ENCODE measurements around the gene MRC2. TPM values are rescaled to one million over a fixed set of nuclear protein-coding genes. Genes with fewer than 3 reads are reported as not detected.

The MRC2 gene
- total RNA-seq, 2 experiments from 2014 or later = 0.61 to 4.7 TPM

DNA sequence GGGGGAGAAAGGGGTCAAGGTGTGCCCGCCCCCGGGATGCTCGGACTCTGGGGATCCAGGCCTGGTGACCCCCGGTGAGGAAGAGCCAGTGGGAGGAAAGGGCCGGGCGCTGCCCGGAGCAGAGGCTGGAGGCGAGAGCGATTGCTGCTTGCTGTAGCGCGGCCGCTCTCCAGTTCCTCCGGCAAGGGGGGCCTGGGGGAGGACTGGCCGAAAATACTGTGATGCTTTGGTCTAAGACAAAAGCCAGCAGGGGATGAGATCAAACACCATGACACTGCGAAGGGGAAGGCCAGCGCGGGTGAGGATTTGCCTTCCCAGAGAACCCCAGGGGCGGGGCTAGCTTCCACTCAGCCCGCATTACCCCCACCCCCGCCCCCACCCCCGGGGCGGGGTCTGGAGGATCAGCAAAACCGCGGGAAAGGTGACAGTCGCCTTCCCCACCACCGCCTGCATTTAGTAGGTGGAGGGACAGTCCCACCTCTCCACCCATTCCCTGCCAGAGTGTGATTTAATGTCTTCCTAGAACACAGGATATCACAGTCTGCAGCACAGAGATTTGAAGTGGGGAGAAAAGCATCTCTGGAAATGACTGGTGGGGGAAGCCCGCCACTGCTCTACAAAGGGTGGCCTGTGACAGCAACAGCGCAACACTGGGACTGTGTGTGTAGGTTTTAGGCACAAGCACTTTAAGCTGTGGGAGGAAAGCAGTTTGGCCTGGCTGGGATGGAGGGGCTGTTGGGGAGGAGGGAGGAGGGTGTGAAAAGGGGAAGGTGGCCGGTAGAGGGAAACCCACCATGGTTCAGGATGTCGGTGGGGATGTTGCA, 25.7 kb downstream of the MRC2 start:
- peak; percentile 96 for ATAC-seq
- peaks cover 25% of the 10 kb centered on the region for H3K4me1 Mint-ChIP-seq
- H3K36me3 Mint-ChIP-seq = peaks cover 2% of the 10 kb centered on the region
- peak; percentile 85 for DNase-seq
- H3K4me3 Mint-ChIP-seq = peak overlapping the region; percentile 52
- peak overlapping the region; percentile 59 for H3K27ac Mint-ChIP-seq
- no peaks in the 10 kb centered on the region for H3K9me3 Mint-ChIP-seq (ENCODE audit: low read depth)
- CTCF ChIA-PET = no interaction called here
- H3K27me3 Mint-ChIP-seq = peaks cover 78% of the 10 kb centered on the region

DNA sequence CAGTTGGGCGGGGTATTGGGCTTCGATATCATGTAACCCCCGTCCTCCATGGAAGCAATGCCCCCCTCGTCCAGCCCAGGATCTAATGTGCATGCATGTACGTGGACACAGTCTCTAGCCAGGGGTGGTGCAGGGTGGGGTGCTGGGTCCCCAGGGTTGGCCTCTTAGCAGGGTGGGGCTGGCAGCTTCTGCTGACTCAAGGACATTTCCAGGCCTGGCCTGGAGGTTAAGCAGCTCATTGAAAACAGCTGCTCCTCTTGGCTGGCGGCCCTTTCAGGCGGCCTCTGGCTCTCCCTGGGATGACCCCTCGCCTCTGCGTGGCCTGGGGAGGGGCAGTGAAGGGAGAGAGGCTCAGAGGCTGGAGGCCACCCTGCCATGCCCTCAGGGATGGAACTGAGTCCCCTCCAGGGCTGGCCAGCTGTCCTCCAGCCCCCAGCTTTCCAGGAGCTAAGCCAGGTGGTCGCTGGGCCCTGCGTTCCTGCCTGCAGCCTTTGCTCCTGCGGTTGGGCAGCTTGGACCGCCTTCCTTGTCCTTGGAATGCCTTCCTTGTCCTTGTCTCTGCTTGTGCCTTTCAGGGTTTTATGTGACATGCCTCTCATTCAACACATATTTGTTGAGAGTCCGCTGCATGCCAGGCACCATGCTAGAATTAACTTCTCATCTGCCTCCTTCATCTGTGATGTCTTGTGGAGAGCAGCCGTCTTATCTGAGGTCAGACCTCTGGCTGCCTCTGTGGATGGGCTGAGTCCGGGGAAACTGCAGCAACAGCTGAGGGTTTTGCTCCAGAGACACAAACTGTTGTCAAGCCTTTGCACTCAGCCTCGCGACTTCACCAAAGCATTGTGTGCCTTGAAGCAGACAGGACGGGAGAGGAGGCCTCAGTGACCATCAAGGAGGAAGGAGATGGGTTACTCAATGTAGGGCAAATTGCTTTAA, 26.6 kb downstream of the MRC2 start:
- Mint-ChIP-seq H3K4me1 (peaks cover 25% of the 10 kb centered on the region), H3K4me3 (no peak overlapping the region), H3K27ac (no peak overlapping the region), H3K27me3 (peaks cover 73% of the 10 kb centered on the region), H3K36me3 (peaks cover 2% of the 10 kb centered on the region), H3K9me3 (ENCODE audit: low read depth) (no peaks in the 10 kb centered on the region)
- DNase-seq (no peak), ATAC-seq (no peak)
- CTCF ChIA-PET = no interaction called here

DNA sequence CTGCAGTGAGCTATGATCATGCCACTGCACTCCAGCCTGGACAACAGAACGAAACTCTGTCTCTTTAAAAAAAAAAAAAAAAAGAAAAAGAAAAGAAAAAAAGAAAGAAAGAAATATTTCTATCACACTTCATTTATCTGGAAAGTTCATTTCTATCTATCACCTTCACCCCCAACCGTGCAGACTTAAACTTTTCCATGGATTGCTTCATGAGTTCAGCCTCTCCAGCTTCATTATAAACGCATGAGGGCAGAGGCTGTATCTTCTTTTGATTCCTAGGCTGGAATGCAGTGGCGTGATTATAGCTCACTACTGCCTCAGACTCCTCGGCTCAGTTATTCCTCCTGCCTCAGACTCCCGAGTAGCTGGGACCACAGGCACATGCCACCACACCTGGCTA, 28.2 kb downstream of the MRC2 start:
- no peak overlapping the region for H3K27ac Mint-ChIP-seq
- CTCF ChIA-PET = no interaction called here
- ATAC-seq (no peak), DNase-seq (no peak)
- H3K9me3 Mint-ChIP-seq (ENCODE audit: low read depth) = peaks cover 5% of the 10 kb centered on the region
- peaks cover 7% of the 10 kb centered on the region for H3K36me3 Mint-ChIP-seq
- H3K4me3 Mint-ChIP-seq = no peak overlapping the region
- H3K27me3 Mint-ChIP-seq = peaks cover 74% of the 10 kb centered on the region
- H3K4me1 Mint-ChIP-seq = peaks cover 25% of the 10 kb centered on the region

DNA sequence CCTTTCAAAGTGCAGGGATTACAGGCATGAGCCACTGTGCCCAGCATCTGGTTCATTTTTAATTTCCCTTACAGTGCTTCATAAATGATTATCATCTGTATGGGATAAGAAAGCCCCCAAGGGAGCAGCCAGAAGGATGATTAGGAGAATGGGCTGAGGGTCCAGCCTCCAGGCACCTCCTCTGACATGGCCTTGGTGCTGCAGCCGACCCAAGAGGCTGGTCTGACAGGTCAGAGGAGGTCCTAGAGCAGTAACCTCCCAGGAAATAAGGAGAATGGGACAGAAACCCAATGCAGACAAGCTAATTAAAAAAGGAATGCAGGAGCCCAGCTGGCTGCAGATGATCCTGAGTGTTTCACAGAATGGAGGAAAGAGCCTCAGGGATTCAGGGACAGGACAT, 29.0 kb downstream of the MRC2 start:
- Mint-ChIP-seq H3K9me3 (ENCODE audit: low read depth) (peaks cover 13% of the 10 kb centered on the region), H3K36me3 (peaks cover 10% of the 10 kb centered on the region), H3K4me3 (no peak overlapping the region), H3K4me1 (peaks cover 25% of the 10 kb centered on the region), H3K27me3 (peaks cover 74% of the 10 kb centered on the region), H3K27ac (no peak overlapping the region)
- CTCF ChIA-PET = interaction anchor here (1.0 kb wide), 1 partner anchor 16 kb away, joined by 4 read pairs; no protein-coding TSS in a partner anchor
- DNase-seq (no peak), ATAC-seq (no peak)

DNA sequence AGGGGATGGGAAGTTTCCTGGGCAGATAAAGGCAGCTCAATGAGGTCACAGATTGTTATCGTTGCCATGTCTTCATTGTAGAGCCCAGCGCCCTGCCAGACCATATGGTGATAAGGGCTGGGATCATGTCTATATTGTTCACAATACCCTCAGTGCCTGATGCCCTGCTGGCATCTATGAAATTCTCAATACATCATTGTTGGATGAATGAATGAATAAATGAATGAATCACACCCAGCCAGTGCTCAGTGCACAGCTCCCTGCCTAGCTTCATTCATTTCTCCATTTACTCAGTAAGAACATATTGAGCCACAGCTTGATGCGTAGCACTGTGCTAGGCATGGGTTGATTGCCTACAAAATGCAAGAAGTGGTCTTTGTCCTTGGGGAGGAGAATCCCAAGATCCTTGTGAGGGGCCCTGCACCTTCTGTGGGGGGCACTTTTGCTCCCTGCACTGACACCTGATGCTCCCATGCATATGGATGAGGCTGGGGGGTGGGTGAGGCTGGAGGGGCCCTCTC, 29.7 kb downstream of the MRC2 start:
- Mint-ChIP-seq H3K36me3 (peaks cover 9% of the 10 kb centered on the region), H3K4me3 (no peak overlapping the region), H3K27ac (no peak overlapping the region), H3K4me1 (peaks cover 19% of the 10 kb centered on the region), H3K27me3 (peaks cover 69% of the 10 kb centered on the region), H3K9me3 (ENCODE audit: low read depth) (peaks cover 13% of the 10 kb centered on the region)
- DNase-seq = no peak
- ATAC-seq = no peak
- CTCF ChIA-PET = interaction anchor here (1.0 kb wide), 1 partner anchor 16 kb away, joined by 4 read pairs; no protein-coding TSS in a partner anchor

DNA sequence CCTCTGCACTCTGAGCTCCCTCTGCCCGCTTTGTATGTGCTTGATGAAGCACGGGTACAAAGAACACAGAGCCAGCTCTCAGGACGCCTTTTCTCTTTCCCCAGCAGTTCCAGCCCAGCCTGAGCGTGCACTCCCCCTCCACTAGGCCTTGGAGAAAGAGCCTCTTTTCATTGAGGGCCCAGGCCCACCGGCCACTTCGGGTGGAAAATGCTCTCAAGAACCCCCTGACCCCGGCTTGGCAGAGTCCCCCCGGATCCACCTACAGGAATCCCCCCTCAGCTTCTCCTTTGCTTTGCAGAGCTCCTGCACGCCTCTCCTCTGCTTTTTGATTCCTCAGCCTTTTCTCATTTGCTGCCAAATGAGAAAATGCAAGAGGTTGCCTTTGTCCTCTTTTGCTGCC, 30.2 kb downstream of the MRC2 start:
- peaks cover 9% of the 10 kb centered on the region for H3K36me3 Mint-ChIP-seq
- H3K4me1 Mint-ChIP-seq = peaks cover 14% of the 10 kb centered on the region
- H3K27ac Mint-ChIP-seq = no peak overlapping the region
- DNase-seq = no peak
- no peak for ATAC-seq
- H3K27me3 Mint-ChIP-seq = peaks cover 69% of the 10 kb centered on the region
- H3K4me3 Mint-ChIP-seq = no peak overlapping the region
- CTCF ChIA-PET = no interaction called here
- H3K9me3 Mint-ChIP-seq (ENCODE audit: low read depth) = peaks cover 13% of the 10 kb centered on the region

DNA sequence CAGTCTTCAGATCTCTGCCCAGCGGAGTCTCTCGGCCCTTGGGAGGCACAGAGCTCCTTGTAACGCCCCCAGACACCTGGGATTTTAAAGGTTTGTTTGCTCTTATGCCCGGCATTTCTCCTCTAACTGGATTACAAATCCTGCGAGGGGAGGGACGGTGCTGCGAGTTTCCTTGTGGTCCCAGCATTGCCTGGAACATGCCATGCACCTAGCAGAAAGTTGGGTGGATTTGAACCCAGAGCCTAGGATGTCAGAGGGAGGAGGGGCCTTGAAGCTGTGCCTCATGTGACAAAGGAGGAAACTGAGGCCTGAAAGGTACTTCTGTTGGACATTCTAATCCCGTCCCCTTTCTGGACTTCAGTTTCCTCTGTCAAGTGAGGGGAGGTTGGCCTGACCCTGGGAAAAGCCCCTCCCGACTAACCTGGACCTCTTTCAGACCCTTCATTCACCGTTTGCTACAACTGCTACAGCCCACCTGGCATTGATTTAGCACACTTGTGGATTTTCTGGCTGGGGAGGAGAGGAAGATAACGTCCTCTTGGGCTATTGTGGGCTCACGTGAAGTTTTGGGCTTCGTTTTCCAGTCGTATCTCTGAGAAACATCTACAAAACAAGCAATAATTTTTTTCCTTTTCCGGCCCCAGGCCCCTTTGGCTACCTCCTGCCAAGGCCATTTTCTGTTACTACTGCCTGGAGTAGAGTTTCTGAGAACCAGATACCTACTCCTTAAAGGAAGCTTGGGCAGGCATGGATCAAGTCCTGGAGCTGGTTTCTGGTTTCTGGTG, 30.9 kb downstream of the MRC2 start:
- H3K9me3 Mint-ChIP-seq (ENCODE audit: low read depth) = peaks cover 13% of the 10 kb centered on the region
- CTCF ChIA-PET = no interaction called here
- no peak for ATAC-seq
- no peak for DNase-seq
- H3K27ac Mint-ChIP-seq = no peak overlapping the region
- peaks cover 64% of the 10 kb centered on the region for H3K27me3 Mint-ChIP-seq
- peaks cover 8% of the 10 kb centered on the region for H3K4me1 Mint-ChIP-seq
- H3K36me3 Mint-ChIP-seq = peaks cover 9% of the 10 kb centered on the region
- no peak overlapping the region for H3K4me3 Mint-ChIP-seq

DNA sequence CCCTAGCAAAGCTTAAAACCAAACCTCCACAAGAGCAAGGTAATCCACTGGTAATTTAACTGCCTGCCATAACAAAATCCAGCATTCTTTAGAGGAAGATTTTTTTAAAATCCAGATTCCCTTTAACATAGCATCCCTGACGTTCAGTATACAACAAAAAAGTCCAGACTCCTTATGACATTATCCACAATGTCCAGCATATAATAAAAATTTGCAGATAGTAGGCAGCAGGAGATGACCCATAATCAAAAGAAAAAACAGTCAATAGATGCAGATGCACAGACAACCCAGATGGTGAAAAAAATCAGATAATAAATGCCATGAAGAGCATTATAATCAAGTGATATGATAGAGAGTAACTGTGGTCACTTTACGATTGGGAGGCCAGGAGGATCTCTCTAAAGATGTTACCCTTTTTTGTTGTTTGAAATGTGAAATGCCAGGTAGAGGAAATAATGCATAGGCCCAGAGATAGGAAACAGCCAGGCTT, 33.2 kb downstream of the MRC2 start:
- Mint-ChIP-seq H3K9me3 (ENCODE audit: low read depth) (peaks cover 13% of the 10 kb centered on the region), H3K27me3 (peaks cover 54% of the 10 kb centered on the region)

DNA sequence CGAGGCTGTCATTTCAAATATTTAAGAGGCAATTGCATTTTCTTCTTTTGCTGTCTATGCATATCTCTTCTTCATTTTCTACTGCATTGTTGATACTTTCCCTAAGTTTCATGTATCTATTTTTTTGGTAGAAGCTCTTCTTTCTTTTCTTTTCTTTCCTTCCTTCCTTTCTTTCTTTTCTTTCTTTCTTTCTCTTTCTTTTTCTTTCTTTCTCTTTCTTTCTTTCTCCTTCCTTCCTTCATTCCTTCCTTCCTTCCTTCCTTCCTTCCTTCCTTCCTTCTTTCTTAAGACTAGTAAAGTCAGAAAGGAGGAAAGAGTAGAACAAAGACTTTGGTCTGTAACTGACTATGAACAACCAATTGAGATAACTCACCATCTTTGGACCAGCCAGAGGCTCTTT, 33.9 kb downstream of the MRC2 start:
- no peak overlapping the region for H3K27ac Mint-ChIP-seq
- CTCF ChIA-PET = no interaction called here
- ATAC-seq = no peak

More for the DNA sequence above, 33.2 kb downstream of the MRC2 start:
- CTCF ChIA-PET = interaction anchor here (1.2 kb wide), 1 partner anchor 12 kb away, joined by 4 read pairs; no protein-coding TSS in a partner anchor
- Mint-ChIP-seq H3K4me1 (no peaks in the 10 kb centered on the region), H3K4me3 (no peak overlapping the region), H3K27ac (no peak overlapping the region), H3K36me3 (peaks cover 9% of the 10 kb centered on the region)
- ATAC-seq (no peak), DNase-seq (no peak)

DNA sequence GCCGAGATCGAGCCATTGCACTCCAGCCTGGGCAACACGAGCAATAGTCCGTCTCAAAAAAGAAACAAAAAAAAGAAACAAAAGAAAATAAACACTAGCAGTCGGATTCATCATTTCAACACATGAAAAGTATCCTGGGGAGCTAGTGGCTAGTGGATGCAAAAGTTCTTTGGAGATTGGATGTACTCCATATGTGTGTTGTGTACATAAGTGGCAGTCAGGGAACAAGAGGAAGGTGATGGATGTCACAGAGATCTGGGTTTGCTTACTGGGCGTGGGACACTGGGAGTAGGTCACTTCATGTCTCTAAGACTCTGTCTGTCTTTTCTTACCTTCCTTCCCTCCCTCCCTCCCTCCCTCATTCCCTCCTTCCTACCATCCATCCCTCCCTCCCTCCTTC, 35.4 kb downstream of the MRC2 start:
- DNase-seq (no peak), ATAC-seq (no peak)
- peaks cover 35% of the 10 kb centered on the region for H3K27me3 Mint-ChIP-seq
- peaks cover 9% of the 10 kb centered on the region for H3K36me3 Mint-ChIP-seq
- CTCF ChIA-PET = no interaction called here
- H3K27ac Mint-ChIP-seq = no peak overlapping the region
- peaks cover 13% of the 10 kb centered on the region for H3K9me3 Mint-ChIP-seq (ENCODE audit: low read depth)
- H3K4me1 Mint-ChIP-seq = no peaks in the 10 kb centered on the region
- H3K4me3 Mint-ChIP-seq = no peak overlapping the region

More for the DNA sequence above, 33.9 kb downstream of the MRC2 start:
- Mint-ChIP-seq H3K4me3 (no peak overlapping the region), H3K27me3 (peaks cover 48% of the 10 kb centered on the region), H3K4me1 (no peaks in the 10 kb centered on the region), H3K36me3 (peaks cover 9% of the 10 kb centered on the region), H3K9me3 (ENCODE audit: low read depth) (peaks cover 13% of the 10 kb centered on the region)
- DNase-seq = no peak

DNA sequence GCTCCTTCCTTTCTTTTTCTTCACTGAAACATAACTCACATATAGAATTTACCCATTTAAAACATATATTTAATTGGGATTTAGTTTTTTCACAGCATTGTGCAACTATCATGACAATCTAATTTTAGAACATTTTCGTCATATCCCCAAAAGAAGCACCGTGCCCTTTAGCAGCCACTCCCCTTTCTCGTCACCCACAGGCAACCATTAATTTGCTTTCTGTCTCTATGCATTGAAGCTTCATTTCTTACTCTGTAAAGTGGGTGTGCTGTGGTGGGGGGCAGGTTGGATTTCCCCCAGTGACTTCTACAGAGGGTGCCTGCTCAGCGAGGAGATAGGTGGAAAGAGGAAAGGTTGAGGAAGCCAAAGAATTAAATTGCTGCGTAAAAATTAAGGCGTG, 35.8 kb downstream of the MRC2 start:
- Mint-ChIP-seq H3K4me1 (no peaks in the 10 kb centered on the region), H3K9me3 (ENCODE audit: low read depth) (peaks cover 13% of the 10 kb centered on the region), H3K27ac (no peak overlapping the region), H3K36me3 (peaks cover 9% of the 10 kb centered on the region), H3K4me3 (no peak overlapping the region), H3K27me3 (peaks cover 32% of the 10 kb centered on the region)
- DNase-seq (no peak), ATAC-seq (no peak)
- CTCF ChIA-PET = no interaction called here

DNA sequence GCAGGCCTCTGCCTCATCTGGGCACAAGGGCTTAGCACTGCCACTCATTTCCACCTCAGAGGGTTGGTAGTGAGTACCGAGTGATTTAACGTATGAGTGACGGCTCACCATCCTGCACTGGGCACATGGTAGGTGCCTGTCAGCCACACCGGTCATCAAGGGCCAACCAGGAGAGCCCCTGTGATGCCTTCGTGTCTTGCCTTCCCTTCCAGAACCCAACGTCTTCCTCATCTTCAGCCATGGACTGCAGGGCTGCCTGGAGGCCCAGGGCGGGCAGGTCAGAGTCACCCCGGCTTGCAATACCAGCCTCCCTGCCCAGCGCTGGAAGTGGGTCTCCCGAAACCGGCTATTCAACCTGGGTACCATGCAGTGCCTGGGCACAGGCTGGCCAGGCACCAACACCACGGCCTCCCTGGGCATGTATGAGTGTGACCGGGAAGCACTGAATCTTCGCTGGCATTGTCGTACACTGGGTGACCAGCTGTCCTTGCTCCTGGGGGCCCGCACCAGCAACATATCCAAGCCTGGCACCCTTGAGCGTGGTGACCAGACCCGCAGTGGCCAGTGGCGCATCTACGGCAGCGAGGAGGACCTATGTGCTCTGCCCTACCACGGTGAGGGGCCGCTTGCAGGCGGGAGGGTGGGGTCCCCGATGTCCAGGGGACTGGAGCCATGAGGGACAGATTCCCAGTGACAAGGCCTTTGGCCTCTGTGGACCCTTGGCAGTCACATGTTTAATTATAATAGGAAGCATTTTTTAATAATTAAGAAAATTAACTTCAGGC, 37.1 kb downstream of the MRC2 start:
- H3K4me1 Mint-ChIP-seq = no peaks in the 10 kb centered on the region
- CTCF ChIA-PET = no interaction called here
- peaks cover 26% of the 10 kb centered on the region for H3K27me3 Mint-ChIP-seq
- H3K27ac Mint-ChIP-seq = no peak overlapping the region
- peaks cover 13% of the 10 kb centered on the region for H3K9me3 Mint-ChIP-seq (ENCODE audit: low read depth)
- no peak for ATAC-seq
- peaks cover 9% of the 10 kb centered on the region for H3K36me3 Mint-ChIP-seq
- no peak for DNase-seq
- no peak overlapping the region for H3K4me3 Mint-ChIP-seq
